Measurements from ENCODE around the gene TSPAN5. TPM values are rescaled to one million over a fixed set of nuclear protein-coding genes. Genes with fewer than 3 reads are reported as not detected.

TSPAN5 gene
- total and polyA plus RNA-seq, 11 donors, result 1.0 to 10.2 (median 5.6) TPM

DNA sequence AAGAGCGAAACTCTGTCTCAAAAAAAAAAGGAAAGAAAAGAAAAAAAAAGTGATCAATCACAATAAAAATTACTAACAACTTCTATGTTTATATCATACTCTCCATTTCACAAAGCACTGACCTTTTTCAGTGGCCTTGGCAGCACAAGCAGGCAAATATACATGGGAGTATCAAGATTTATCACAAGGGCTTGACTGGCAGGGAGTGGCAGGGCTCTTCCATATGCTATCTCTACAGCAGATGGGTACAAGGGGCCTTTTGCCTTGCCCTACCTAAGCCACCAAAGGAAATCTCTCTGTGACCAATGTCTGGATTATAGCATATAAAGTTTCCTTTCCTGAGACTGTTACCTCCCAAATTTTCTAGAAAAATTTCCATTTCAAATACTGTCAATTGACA lies 24.4 kb downstream of the TSPAN5 start:
- no peak overlapping the region for H3K4me3 ChIP-seq
- H3K27me3 ChIP-seq, result no peaks in the 10 kb centered on the region
- TF ChIP-seq CTCF (IDR thresholded peaks at IDR 0.05) (no peak), POLR2A (IDR thresholded peaks at IDR 0.05) (no peak)
- H3K4me1 ChIP-seq, result peaks cover 0 to 12% (median 0%) of the 10 kb centered on the region in 12 donors
- H3K36me3 ChIP-seq, result no peaks in the 10 kb centered on the region
- no peaks in the 10 kb centered on the region for H3K9me3 ChIP-seq
- ATAC-seq (no peak), DNase-seq (no peak)
- 92 to 100% (median 98%) methylated on average over 1 of the region's 1 CpG for WGBS, 4 donors
- no peak overlapping the region for H3K27ac ChIP-seq
- intact Hi-C loops (cut with DNase I), result loop anchor here in 1 of 10 donors (5.0 kb wide), 1 partner anchor 167 kb away; no protein-coding TSS in a partner anchor

GRCh38 chr4:98633159-98633558 lies 25.3 kb downstream of the TSPAN5 start:
- WGBS, 4 donors, result 97 to 99% (median 98%) methylated on average over 3 of the region's 3 CpGs
- no peaks in the 10 kb centered on the region for H3K36me3 ChIP-seq
- no peaks in the 10 kb centered on the region for H3K9me3 ChIP-seq
- intact Hi-C loops (cut with DNase I), result loop anchor here in 1 of 10 donors (5.0 kb wide), 1 partner anchor 166 kb away; no protein-coding TSS in a partner anchor
- ATAC-seq (no peak), DNase-seq (no peak)
- no peak overlapping the region for H3K4me3 ChIP-seq
- no peak for TF ChIP-seq CTCF (IDR thresholded peaks at IDR 0.05)
- no peak for TF ChIP-seq POLR2A (IDR thresholded peaks at IDR 0.05)
- H3K27ac ChIP-seq, result no peak overlapping the region
- peaks cover 0 to 12% (median 0%) of the 10 kb centered on the region in 12 donors for H3K4me1 ChIP-seq
- no peaks in the 10 kb centered on the region for H3K27me3 ChIP-seq

GRCh38 chr4:98632258-98632657 lies 26.2 kb downstream of the TSPAN5 start:
- no peak overlapping the region for H3K27ac ChIP-seq
- peaks cover 0 to 15% (median under 1%) of the 10 kb centered on the region in 12 donors for H3K4me1 ChIP-seq
- 90 to 98% (median 94%) methylated on average over 4 of the region's 4 CpGs for WGBS, 4 donors
- no peak overlapping the region for H3K4me3 ChIP-seq
- H3K27me3 ChIP-seq, result no peaks in the 10 kb centered on the region
- ATAC-seq, result no peak
- no peaks in the 10 kb centered on the region for H3K9me3 ChIP-seq
- H3K36me3 ChIP-seq, result no peaks in the 10 kb centered on the region
- TF ChIP-seq CTCF (IDR thresholded peaks at IDR 0.05) (no peak), POLR2A (IDR thresholded peaks at IDR 0.05) (no peak)
- no peak for DNase-seq
- intact Hi-C loops (cut with DNase I), result loop anchor here in 1 of 10 donors (5.0 kb wide), 1 partner anchor 165 kb away; no protein-coding TSS in a partner anchor

DNA sequence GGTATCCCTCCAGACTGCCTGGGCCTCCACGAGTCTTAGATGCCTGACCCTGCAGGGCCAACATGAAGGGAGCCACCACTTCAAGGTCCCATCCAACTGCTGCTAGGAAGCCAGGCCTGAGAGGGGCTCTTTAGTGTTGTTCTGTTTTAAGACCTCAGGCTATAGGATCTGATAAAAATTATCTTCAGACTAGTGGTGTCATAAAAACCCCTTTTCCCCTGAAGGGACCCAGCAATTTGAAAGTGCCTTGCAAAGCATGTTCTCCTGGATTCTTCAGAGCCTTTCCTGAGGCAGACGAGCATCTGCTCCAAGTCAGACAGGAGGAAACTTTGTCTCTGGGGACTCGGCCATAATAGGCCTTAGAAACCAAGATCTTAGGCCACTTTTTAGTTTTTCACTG lies 26.9 kb downstream of the TSPAN5 start:
- TF ChIP-seq CTCF (IDR thresholded peaks at IDR 0.05) (no peak), POLR2A (IDR thresholded peaks at IDR 0.05) (no peak)
- Histone ChIP-seq H3K36me3 (no peaks in the 10 kb centered on the region), H3K27me3 (no peaks in the 10 kb centered on the region), H3K27ac (no peak overlapping the region), H3K9me3 (no peaks in the 10 kb centered on the region), H3K4me1 (peaks cover 0 to 22% (median 3%) of the 10 kb centered on the region in 12 donors), H3K4me3 (no peak overlapping the region)
- intact Hi-C loops (cut with DNase I), result loop anchor here in 1 of 10 donors (5.0 kb wide), 1 partner anchor 164 kb away; no protein-coding TSS in a partner anchor
- ATAC-seq, result no peak
- DNase-seq, result no peak
- WGBS, 4 donors, result 56 to 63% (median 58%) methylated on average over 3 of the region's 3 CpGs

Data from heart left ventricle (tissue), 16 donors.